HG03095 (cell line): ENCODE data around the gene MROH2B.

Source experiments
- ATAC-seq: cut with Tn5 transposase; IDR thresholded peaks from one replicate; pipeline ENCODE4 v1.9.1; 2021; ENCODE audit warnings: moderate library complexity; ENCODE audit not compliant: unreplicated experiment

Gene MROH2B

GRCh38 chr5:41071242-41071641 lies at the start of gene MROH2B:
TSS of gene MROH2B (minus strand) at chr5:41071342. CDS start at chr5:41070852, 490 bp downstream.
- no peak for ATAC-seq

GRCh38 chr5:41120600-41120999 lies 49.5 kb upstream of the MROH2B start:
- no peak for ATAC-seq

- no peak for ATAC-seq
Measured at GRCh38 chr5:41118177-41118576, 47.0 kb upstream of the MROH2B start.

GRCh38 chr5:41115281-41115680 lies 44.1 kb upstream of the MROH2B start:
- no peak for ATAC-seq

GRCh38 chr5:41112486-41113455 lies 41.6 kb upstream of the MROH2B start:
- ATAC-seq = no peak

- no peak for ATAC-seq
Measured at GRCh38 chr5:41109186-41109585, 38.0 kb upstream of the MROH2B start.

GRCh38 chr5:41102341-41102740 lies 31.2 kb upstream of the MROH2B start:
- ATAC-seq = no peak

GRCh38 chr5:41097642-41098041 lies 26.5 kb upstream of the MROH2B start:
- ATAC-seq = no peak

GRCh38 chr5:41095324-41096101 lies 24.4 kb upstream of the MROH2B start:
- ATAC-seq = no peak

GRCh38 chr5:41094871-41095270 lies 23.7 kb upstream of the MROH2B start:
- no peak for ATAC-seq

- no peak for ATAC-seq
Measured at GRCh38 chr5:41093803-41094202, 22.7 kb upstream of the MROH2B start.

GRCh38 chr5:41087461-41087860 lies 16.3 kb upstream of the MROH2B start:
- ATAC-seq = no peak

- no peak for ATAC-seq
Measured at GRCh38 chr5:41083306-41083705, 12.2 kb upstream of the MROH2B start.

- no peak for ATAC-seq
Measured at GRCh38 chr5:41071975-41072374, 833 bp upstream of the MROH2B start.

- ATAC-seq = no peak
Measured at GRCh38 chr5:41067714-41068568, 3.2 kb downstream of the MROH2B start.

- no peak for ATAC-seq
Measured at GRCh38 chr5:41065691-41066335, 5.3 kb downstream of the MROH2B start.

GRCh38 chr5:41057940-41058339 lies 13.2 kb downstream of the MROH2B start:
- no peak for ATAC-seq

- ATAC-seq = no peak
Measured at GRCh38 chr5:41057231-41057630, 13.9 kb downstream of the MROH2B start.

- no peak for ATAC-seq
Measured at GRCh38 chr5:41048986-41049385, 22.2 kb downstream of the MROH2B start.

- no peak for ATAC-seq
Measured at GRCh38 chr5:41043109-41043747, 27.9 kb downstream of the MROH2B start.
